Non-pigmented ciliary epithelial cell (primary cell): ENCODE results near the gene OR10V1.
"Not testable (repeated sequence)": the region's sequence is repeated elsewhere in the genome, so short reads cannot be mapped to it uniquely, and the experiment has no call there.

Experiments
- DNase-seq: peaks from one replicate; pipeline ENCODE4 v3.0.0-alpha.2; 2010; ENCODE audit warnings: low read depth

The OR10V1 gene

DNA sequence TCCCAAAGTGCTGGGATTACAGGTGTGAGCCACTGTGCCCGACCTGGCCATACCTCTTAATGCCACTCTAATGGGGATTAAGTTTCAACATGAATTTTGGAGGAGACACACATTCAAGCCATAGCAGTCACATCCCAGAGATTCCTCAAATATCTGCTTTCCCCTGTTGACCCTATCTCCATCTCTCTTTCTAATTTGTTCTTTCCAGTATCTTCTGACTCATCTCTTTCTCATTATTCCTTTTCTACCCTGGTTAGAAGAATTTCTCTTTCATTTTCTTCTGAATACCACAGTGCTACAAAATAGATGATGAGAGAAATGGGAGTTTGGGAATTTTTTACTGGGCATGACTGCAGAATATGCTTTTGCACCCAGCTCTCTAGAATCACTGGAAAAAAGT is 5.1 kb downstream of the OR10V1 start:
- no peak for DNase-seq

DNA sequence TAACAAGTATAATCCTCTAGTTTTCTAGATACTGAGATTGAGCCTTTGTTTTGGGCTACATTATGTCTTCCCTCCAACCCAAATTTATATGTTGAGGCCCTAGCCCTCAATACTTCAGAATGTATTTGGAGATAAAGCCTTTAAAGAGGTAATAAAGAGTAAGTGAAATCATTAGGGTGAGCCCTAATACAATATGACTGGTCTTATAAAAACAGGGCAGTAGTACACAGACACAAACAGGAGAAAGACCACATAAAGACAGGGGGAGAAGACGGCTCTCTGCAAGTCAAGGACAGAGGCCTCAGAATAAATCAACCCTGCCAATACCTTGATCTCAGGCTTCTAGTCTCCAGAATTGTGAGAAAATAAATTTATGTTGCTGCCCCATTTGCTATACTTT is 6.3 kb downstream of the OR10V1 start:
- DNase-seq: no peak

DNA sequence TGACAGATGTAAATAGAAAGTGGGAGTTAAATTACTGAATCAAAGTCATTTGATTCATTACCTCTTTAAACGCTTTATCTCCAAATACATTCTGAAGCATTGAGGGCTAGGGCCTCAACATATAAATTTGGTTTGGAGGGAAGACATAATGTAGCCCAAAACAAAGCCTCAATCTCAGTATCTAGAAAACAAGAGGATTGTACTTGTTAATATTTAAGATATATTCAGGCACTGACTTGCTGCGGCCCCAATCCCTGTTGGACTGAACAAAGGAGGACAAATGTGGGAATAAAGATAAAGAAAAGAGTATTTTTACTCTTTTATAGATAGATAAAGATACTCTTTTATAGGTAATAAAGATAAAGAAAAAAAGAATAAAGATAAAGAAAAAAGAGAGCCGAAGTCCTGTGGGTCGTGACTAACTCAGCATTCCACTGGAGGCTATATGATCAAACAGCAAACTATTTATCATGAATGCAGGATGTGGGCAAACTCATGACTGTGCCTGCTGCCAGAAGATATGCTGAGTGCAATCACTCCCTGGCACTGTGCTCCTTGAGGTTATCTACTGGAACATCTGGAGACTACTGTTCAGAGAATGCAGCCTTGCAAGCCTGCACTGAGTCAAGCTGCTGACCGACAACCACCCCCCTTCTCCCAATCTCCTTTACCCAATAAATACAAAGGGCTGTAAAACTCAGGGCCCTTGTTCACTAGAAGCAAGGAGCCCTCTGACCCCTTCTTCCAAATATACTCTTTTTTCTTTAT is 6.9 kb downstream of the OR10V1 start:
- DNase-seq: peak; percentile 78

DNA sequence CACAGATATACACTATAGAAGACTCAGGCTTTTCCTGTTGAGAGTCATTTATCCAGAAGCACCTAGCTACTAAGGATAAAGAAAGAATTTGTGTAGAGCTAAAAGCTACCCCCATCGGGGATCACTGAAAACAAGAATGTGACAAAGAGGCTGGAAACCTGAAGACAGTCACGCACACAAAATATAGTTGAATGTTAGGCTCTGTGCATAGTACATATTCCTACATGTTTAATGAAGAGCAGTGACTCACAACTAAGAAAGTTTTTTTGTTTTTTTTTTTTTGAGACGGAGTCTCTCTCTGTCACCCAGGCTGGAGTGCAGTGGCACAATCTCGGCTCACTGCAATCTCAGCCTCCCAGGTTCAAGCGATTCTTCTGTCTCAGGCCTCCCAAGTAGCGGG is 8.4 kb downstream of the OR10V1 start:
- no peak for DNase-seq

DNA sequence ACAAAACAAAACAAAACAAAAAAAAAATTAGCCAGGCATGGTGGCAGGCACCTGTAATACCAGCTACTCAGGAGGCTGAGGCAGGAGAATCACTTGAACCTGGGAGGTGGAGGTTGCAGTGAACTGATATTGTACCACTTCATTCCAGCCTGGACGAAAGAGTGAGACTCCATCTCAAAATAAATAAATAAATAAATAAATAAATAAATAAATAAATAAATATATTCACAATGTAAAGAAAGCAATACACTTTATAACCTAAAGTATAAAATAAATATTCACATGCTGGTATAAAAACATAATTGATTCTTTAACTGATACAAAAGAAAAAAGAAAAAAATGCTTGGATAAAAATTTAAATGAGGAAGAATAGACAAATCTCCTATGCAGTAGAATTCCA is 10.1 kb downstream of the OR10V1 start:
- not testable (repeated sequence) for DNase-seq

DNA sequence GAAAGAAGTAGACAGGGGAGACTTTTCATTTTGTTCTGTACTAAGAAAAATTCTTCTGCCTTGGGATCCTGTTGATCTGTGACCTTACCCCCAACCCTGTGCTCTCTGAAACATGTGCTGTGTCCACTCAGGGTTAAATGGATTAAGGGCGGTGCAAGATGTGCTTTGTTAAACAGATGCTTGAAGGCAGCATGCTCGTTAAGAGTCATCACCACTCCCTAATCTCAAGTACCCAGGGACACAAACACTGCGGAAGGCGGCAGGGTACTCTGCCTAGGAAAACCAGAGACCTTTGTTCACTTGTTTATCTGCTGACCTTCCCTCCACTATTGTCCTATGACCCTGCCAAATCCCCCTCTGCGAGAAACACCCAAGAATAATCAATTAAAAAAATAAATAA is 13.5 kb downstream of the OR10V1 start:
- not testable (repeated sequence) for DNase-seq

DNA sequence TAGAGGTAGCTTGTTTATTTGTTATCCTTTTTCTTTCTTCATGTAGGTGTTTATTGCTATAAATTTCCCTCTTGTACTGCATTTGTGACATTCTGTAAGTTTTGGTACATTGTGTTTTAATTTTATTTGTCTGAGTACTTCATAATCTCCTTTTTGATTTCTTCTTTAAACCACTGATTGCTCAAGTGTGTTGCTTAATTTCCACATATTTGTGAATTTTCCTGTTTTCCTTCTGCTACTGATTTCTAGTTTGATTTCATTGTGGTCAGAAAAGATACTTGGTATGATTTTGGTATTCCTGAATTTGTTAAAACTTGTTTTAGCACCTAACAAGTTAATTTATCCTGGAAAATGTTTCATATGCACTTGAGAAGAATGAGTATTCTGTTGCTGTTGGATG is 15.1 kb downstream of the OR10V1 start:
- DNase-seq: no peak

DNA sequence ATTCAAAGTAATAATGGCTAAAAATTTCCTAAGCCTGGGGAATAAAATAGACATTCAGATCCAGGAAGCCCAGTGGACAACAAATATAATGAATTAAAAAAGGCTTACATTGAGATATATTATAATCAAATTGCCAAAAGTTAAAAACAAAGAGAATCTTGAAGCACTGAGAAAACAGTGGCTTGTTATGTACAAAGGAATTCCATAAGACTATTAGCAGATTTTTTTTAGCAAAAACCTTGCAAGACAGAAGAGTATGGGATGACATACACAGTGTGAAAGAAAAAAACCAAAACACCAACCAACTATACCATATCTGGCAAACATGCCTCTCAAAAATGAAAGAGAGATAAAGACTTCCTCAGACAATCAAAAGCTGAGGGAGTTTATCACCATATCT is 20.7 kb downstream of the OR10V1 start:
- DNase-seq: no peak

DNA sequence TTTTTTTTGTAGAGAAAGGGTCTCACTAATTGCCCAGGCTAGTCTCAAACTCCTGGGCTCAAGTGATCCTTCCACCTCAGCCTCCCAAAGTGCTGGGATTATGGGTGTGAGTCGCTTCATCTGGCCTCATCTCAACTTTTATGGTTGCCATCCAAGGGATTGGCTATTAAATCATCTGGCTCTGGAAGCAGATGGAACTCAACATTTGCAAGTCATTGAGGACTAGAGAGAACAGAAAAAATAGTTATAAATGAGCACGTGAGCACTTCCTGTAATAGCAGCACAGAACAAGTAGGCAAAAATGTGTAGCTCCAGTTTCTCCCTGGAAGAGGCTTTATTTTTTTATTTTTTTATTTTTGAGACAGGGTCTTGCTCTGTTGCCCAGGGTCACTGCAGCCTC is 22.5 kb downstream of the OR10V1 start:
- no peak for DNase-seq

DNA sequence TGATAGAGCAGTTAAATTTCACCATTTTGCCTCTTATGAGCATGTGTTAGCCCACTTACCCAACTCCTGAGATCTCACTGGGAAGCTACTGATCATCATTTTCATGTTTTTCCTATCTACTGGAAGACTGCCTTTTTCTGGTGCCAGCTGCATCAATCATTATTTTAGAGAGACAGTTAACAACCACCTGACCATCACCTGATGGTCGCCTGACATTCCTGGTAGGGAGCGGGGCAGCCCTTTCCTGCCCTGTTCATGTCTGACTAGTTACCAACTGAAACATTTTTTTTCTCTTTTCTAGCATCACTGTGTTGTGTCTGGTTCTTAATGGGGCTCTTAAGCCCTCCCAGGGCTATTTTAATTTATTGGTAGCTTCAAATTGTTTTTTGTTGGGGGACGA is 24.6 kb downstream of the OR10V1 start:
- DNase-seq: no peak

DNA sequence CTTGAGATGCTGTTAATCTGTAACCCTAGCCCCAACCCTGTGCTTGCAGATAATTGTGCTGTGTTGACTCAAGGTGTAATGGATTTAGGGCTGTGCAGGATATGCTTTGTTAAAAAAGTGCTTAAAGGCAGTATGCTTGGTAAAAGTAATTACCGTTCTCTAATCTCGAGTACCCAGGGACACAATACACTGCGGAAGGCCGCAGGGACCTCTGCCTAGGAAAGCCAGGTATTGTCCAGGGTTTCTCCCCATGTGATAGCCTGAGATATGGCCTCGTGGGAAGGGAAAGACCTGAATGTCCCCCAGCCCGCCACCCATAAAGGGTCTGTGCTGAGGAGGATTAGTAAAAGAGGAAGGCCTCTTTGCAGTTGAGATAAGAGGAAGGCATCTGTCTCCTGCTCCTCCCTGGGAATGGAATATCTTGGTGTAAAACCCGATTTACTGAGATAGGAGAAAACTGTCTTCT is 32.4 kb downstream of the OR10V1 start:
- DNase-seq: not testable (repeated sequence)

DNA sequence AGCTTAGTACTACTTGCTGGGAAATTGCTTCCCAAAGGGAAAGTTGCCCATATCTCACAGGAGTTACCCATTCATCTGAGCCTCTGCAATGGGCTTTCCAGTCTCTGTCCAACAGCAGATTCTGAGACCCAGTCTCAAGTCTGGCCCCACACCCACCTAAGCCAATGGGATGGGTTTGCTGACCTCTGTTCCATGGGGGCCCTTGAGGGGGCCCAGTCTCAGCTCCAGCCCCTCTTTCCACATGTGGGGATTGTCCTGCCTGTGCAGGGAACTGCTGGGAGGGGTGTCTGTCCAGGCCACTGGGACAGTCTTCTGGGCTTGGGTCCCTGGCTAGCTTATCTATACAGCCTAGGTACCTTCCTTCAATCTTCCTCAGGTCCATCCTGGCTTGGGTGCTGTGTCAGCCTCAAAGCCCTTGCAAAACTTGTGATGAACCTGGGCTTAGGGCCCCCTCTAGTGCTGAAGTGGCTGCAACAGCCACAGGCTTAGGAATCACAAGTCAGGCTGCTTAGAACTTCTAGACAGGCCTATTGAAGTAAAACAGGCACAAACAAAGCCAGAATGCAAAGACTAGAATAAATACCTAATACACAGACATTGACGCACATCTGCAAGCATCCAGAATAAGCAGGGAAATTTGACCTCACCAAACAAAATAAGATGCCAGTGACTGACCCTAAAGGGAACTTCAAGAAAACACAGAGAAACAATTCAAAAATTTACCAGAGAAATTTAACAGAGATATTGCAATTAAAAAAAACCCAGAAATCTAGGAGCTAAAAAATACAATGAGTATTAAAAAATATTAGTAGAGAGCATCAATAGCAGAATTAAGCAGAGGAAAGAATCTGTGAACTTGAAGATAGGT is 33.1 kb downstream of the OR10V1 start:
- DNase-seq: no peak

DNA sequence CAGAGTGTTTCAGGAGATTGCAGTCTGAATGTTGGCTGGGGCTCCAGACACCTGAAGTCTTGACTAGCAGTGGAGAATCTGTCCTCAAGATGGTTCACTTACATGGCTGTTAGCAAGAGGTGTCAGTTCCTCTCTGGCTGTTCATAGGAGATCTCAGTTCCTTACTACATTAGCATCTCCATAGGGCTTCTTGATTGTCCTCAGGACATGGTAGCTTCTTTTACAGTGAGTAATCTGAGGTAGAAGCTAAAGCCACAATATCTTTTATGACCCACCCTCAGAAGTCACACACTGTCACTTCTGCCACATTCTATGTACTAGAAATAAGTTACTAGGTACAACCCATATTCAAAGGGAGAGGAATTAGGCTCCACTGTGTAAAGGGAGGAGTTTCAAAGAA is 34.3 kb downstream of the OR10V1 start:
- no peak for DNase-seq

DNA sequence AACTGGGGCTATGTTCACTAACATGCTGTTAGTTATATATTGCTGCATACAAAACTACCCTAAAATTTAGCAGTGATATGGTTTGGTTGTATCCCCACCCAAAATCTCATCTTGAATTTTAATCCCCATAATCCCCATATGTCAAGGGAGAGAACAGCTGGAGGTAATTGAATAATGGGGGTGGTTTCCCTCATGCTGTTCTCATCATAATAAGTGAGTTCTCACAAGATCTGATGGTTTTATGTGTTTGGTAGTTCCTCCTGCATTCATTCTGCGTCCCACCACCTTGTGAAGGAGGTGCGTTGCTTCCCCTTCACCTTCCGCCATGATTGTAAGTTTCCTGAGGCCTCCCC is 34.9 kb downstream of the OR10V1 start:
- DNase-seq: no peak

DNA sequence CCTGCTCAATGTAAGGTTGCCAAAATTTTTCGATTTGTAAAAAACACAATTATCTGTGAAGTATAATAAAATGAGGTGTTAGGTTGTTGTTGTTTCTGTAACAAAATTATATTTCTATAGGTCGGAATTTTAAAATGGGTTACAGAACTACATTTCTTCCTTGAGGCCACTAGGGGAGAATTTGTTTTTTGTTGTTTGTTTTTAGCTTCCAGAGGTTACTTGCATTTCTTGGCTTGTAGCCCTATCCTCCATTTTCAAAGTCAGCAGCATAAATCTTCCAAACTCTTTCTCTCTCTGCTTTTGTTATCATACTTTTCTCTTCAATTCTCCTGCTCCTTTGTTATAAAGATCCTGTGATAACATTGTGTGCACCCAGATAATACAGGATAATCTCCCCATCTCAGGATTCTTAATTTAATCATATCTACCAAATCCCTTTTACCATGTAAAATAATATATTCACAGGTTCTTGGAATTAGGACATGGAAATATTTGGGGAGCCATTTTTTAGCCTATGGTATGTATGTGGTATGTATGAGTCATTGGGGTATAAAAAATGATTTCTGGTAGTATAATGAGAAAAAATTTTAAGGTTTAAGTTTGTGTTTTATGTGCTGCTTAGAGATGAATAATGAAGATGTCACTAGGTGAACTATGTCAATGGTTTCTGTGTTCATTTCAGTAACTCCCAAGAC is 35.4 kb downstream of the OR10V1 start:
- no peak for DNase-seq

DNA sequence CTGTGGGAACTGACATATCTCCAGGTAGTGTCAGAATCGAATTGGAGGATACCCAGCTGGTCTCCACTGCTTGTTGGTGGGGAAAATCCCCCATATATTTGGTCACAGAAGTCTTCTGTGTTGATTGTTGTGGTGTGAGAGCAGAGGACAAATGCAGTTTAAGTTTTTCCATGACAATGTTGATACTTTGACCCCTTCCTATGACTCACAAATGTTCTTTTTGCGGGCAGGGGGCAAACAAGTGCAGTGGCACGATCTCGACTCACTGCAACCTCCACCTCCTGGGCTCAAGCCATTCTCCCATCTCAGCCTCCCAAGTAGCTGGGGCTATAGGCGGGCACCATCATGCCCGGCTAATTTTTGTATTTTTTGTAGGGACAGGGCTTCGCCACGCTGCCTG is 37.4 kb downstream of the OR10V1 start:
- DNase-seq: no peak

DNA sequence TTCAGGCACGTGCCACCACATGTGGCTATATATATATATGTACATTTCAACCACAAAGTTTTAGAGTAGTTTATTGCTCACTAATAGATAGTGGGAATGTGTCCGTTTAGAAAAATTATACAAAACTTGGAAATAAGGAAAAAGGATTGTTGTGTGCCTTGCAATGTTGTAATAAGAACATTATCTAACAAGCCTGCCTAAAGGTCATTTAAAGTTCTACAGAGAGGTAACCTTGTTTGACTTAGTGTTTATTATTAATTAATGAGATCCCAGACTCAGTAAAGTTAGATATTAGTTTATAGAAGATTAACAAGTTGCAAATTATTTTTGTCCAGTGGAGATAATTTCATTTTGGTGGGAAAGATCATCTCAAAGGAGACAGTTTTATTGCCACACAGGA is 39.4 kb downstream of the OR10V1 start:
- DNase-seq: no peak

DNA sequence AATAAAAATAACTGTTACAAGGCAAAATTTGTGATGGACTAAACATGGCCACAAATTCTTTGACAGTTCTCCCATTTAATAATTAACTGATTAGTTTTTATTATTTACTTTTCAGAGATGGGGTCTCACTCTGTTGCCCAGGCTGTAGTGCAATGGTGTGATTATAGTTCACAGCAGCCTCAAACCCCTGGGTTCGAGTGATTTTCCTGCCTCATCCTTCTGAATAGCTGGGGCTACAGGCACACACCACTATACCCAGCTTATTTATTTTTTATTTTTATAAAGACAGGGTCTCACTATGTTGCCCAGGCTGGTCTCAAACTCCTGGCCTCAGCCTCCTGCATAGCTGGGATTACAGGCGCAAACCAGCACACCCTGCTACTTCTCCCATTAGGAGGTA is 40.4 kb downstream of the OR10V1 start:
- DNase-seq: no peak

DNA sequence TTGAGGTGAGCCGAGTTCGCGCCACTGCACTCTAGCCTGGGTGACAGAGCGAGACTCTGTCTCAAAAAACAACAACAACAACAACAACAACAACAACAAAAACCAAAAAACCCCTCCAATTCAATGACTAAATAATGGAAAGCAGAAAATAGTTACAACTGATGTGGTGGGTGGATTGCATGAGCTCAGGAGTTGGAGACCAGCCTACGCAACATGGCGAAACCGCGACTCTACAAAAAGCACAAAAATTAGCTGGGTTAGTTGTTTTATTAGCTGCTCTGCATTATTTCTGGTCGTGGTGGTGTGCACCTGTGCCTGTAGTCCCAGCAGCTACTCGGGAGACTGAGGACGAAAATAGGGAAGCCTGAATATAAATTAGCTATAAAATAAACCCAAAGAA is 42.2 kb downstream of the OR10V1 start:
- no peak for DNase-seq

DNA sequence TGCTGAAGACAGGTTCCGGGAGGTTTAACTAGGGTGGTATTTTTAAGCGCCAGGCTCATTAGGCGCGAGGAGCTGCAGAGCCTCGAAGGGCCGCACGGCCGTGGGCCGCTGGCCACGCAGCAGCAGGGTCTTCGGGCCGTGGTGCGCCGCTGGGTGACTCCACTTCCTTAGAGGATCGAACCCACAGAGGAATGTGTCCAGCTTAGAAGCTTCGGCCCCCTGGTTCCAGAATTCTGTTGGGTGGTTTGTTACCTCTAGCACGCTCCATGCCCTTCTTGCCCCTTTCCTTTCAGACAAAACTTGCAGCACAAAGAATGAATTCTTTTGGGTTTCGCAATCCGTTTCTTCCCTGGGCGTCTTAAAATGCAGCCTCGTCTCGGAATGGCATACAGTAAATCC is 44.0 kb downstream of the OR10V1 start:
- DNase-seq: no peak

DNA sequence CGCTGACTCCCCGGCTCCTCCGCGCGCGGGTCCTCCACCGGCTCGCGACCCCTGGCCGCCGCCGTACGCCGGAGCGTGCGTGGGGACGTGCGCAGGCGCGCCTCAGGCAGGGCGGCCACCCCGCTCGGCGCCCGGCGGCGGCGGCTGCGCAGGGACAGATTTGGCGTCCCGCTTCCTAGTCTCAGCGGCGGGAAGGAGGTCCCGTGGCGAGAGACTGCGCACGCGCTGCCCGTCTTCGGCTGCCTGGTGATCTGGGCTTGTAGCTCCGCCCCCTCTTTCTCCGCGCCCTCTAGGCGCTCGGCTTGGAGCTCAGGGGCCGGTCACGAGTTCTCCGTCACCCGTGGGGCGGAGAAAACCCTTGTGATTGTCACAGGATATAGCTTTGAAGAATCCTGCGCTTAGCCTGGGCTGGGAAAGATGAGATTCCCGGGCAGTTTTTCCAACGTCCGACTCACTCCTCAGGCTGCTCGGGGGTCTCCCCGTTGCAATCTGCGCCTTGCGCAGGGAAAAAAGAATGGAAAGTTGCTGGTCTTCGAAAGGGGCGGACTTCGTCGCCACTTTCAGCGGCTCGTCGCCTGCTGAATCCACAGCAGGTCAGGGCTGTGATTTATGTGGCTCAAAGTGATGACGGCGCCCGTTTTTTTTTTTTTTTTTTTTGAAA is 44.6 kb downstream of the OR10V1 start, which contains the start of gene PATL1:
Gene PATL1, minus strand, starts transcription at position 88 of the 661 bp plus-strand sequence. CDS start 142 bp downstream, outside the sequence.
- DNase-seq: peak; percentile 91
